Suprapubic skin (tissue), 3 donors: ENCODE data around the gene COL9A1.

ENCODE experiments used
- EP300 ChIP-seq: sonication (generic); formaldehyde crosslinking; IDR thresholded peaks from one replicate; pipeline ENCODE4 v1.6.1; 2017; ENCODE audit warnings: antibody characterized with exemption
- POLR2A ChIP-seq, 2 donors: fragments of 450-650 bp; IDR thresholded peaks; one replicate each; pipeline ENCODE4 v1.6.1; 2017; ENCODE audit warnings: antibody characterized with exemption in 2 of 2, mild to moderate bottlenecking in 2 of 2, moderate library complexity in 2 of 2
- TF ChIP-seq, protein P1 (sequence below), 2 donors: fragments of 200-600 bp in 1 of 2; fragments of 450-650 bp in 1 of 2; sonication (generic) in 1 of 2; IDR thresholded peaks; one replicate each; pipeline ENCODE4 v1.5.1; 2016 to 2019; ENCODE audit warnings: antibody characterized with exemption in 2 of 2, mild to moderate bottlenecking in 1 of 2, moderate library complexity in 1 of 2

DNA sequence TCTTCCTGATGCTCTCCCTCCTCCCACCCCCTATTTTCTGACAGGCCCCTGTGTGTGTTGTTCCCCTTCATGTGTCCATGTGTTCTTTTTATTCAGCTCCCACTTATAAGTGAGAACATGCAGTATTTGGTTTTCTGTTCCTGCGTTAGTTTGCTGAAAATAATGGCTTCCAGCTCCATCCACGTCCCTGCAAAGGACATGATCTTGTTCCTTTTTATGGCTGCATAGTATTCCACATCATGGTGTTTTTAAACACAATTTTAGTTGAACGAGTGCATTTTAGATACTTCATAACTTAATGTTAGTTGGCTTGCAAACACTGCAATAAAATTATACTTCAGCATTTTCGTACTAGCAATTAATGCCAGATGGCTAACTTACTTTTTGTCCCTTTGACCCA, 28.5 kb downstream of the COL9A1 start:
- TF ChIP-seq, protein P1, sequence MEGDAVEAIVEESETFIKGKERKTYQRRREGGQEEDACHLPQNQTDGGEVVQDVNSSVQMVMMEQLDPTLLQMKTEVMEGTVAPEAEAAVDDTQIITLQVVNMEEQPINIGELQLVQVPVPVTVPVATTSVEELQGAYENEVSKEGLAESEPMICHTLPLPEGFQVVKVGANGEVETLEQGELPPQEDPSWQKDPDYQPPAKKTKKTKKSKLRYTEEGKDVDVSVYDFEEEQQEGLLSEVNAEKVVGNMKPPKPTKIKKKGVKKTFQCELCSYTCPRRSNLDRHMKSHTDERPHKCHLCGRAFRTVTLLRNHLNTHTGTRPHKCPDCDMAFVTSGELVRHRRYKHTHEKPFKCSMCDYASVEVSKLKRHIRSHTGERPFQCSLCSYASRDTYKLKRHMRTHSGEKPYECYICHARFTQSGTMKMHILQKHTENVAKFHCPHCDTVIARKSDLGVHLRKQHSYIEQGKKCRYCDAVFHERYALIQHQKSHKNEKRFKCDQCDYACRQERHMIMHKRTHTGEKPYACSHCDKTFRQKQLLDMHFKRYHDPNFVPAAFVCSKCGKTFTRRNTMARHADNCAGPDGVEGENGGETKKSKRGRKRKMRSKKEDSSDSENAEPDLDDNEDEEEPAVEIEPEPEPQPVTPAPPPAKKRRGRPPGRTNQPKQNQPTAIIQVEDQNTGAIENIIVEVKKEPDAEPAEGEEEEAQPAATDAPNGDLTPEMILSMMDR (IDR thresholded peaks at IDR 0.05): no peak
- TF ChIP-seq EP300 (no peak), POLR2A (IDR thresholded peaks at IDR 0.05) (no peak)
